Gastrocnemius medialis (tissue), 4 donors: ENCODE results near the gene PPP2R2C. TPM values are rescaled to one million over a fixed set of nuclear protein-coding genes. Genes with fewer than 3 reads are reported as not detected.

Source experiments
- ATAC-seq, 2 donors: fragments of 150-250 bp; one replicate each; pipeline ENCODE4 v1.9.1; 2016
- DNase-seq, 2 donors: peaks; one replicate each; pipeline ENCODE4 v3.0.0-alpha.2; 2019
- H3K27ac ChIP-seq, 4 donors: fragments of 200-600 bp; sonication (generic); 1 replicate in 1 of 4; 2 replicates in 3 of 4; pipeline ENCODE4 v1.5.1; 2016 to 2018; ENCODE audit warnings: mild to moderate bottlenecking in 2 of 4, moderate library complexity in 1 of 4
- H3K27me3 ChIP-seq, 3 donors: fragments of 200-600 bp; sonication (generic) in 2 of 3; 1 replicate in 1 of 3; 2 replicates in 2 of 3; pipeline versions ENCODE4 v1.5.1 to v1.6.0; 2016 to 2019; ENCODE audit warnings: mild to moderate bottlenecking in 1 of 3, moderate library complexity in 1 of 3
- H3K36me3 ChIP-seq, 2 donors: fragments of 200-600 bp; sonication (generic) in 1 of 2; one replicate each; pipeline ENCODE4 v1.5.1; 2017 to 2018
- H3K4me1 ChIP-seq, 2 donors: fragments of 200-600 bp; sonication (generic) in 1 of 2; one replicate each; pipeline ENCODE4 v1.5.1; 2016 to 2017; ENCODE audit warnings: mild to moderate bottlenecking in 2 of 2
- H3K4me3 ChIP-seq, 4 donors: fragments of 200-600 bp; sonication (generic) in 3 of 4; 1 replicate in 1 of 4; 2 replicates in 3 of 4; pipeline ENCODE4 v1.5.1; 2016 to 2019; ENCODE audit warnings: mild to moderate bottlenecking in 2 of 4
- H3K9me3 ChIP-seq, 3 donors: fragments of 200-600 bp; sonication (generic) in 2 of 3; 1 replicate in 1 of 3; 2 replicates in 2 of 3; pipeline ENCODE4 v1.5.1; 2016 to 2019
- CTCF ChIP-seq, 5 experiments: fragments of 450-650 bp in 3 of 5; fragments of 200-600 bp in 2 of 5; sonication (generic) in 2 of 5; IDR thresholded peaks in 4 of 5; conservative IDR thresholded peaks in 1 of 5; 1 replicate in 4 of 5; 2 replicates in 1 of 5; pipeline ENCODE4 v1.5.1; 2016 to 2019; ENCODE audit warnings: antibody characterized with exemption in 5 of 5, mild to moderate bottlenecking in 3 of 5, moderate library complexity in 3 of 5
- POLR2A ChIP-seq, 2 donors: fragments of 450-650 bp; IDR thresholded peaks; one replicate each; pipeline ENCODE4 v1.6.1; 2017; ENCODE audit warnings: antibody characterized with exemption in 2 of 2, mild to moderate bottlenecking in 2 of 2, moderate library complexity in 2 of 2
- in situ Hi-C, 4 donors: fragments of 200-750 bp; cut with MboI; loops; one replicate each; pipeline versions ENCODE4 v1.15.0 to v1.8.0; 2017; ENCODE audit warnings: low sequenced_read_pairs in 4 of 4
- intact Hi-C: fragments of 100-400 bp; cut with DNase I; formaldehyde crosslinking; loops from one replicate; pipeline ENCODE4 v1.15.1; 2023; ENCODE audit warnings: low total_unique reads
- total RNA-seq, 4 donors: library from RNA; depleted of rRNA; stranded (reverse); fragments of >200 nt; gene quantifications; one replicate each; pipeline versions ENCODE4 v1.1.0 to v1.2.3, GENCODE V29; 2016

PPP2R2C gene
- total RNA-seq, 4 donors from 2014 or later, result 0.44 to 2.7 (median 0.62) TPM

GRCh38 chr4:6352031-6352692 is 120.3 kb downstream of the PPP2R2C start:
- TF ChIP-seq POLR2A (IDR thresholded peaks at IDR 0.05), result no peak
- no peak for TF ChIP-seq CTCF (IDR thresholded peaks at IDR 0.05 in 4 of 5, conservative IDR thresholded peaks at IDR 0.05 in 1 of 5)
- H3K4me3 ChIP-seq, result no peak overlapping the region
- in situ Hi-C loops, result no loop called here
- no peak for DNase-seq
- no peaks in the 10 kb centered on the region for H3K4me1 ChIP-seq
- intact Hi-C loops, result no loop called here
- H3K9me3 ChIP-seq, result no peaks in the 10 kb centered on the region
- H3K36me3 ChIP-seq, result no peaks in the 10 kb centered on the region
- ATAC-seq, result no peak
- no peak overlapping the region for H3K27ac ChIP-seq
- H3K27me3 ChIP-seq, result peaks cover 10 to 21% (median 12%) of the 10 kb centered on the region in 3 donors

- Histone ChIP-seq H3K4me3 (no peak overlapping the region), H3K36me3 (no peaks in the 10 kb centered on the region), H3K27me3 (peaks cover 12 to 24% (median 15%) of the 10 kb centered on the region in 3 donors), H3K9me3 (no peaks in the 10 kb centered on the region), H3K27ac (no peak overlapping the region), H3K4me1 (no peaks in the 10 kb centered on the region)
- TF ChIP-seq POLR2A (IDR thresholded peaks at IDR 0.05) (no peak), CTCF (IDR thresholded peaks at IDR 0.05 in 4 of 5, conservative IDR thresholded peaks at IDR 0.05 in 1 of 5) (no peak)
- in situ Hi-C loops (no loop called here), intact Hi-C loops (no loop called here)
- DNase-seq (no peak), ATAC-seq (no peak)
Observed at GRCh38 chr4:6351246-6352000, 121.0 kb downstream of the PPP2R2C start.

- Histone ChIP-seq H3K4me3 (no peak overlapping the region), H3K27ac (no peak overlapping the region), H3K27me3 (peaks cover 12 to 24% (median 15%) of the 10 kb centered on the region in 3 donors), H3K36me3 (no peaks in the 10 kb centered on the region), H3K9me3 (no peaks in the 10 kb centered on the region), H3K4me1 (no peaks in the 10 kb centered on the region)
- no peak for TF ChIP-seq CTCF (IDR thresholded peaks at IDR 0.05 in 4 of 5, conservative IDR thresholded peaks at IDR 0.05 in 1 of 5)
- no peak for TF ChIP-seq POLR2A (IDR thresholded peaks at IDR 0.05)
- intact Hi-C loops, result no loop called here
- ATAC-seq (no peak), DNase-seq (no peak)
- in situ Hi-C loops, result no loop called here
Observed at GRCh38 chr4:6350646-6351045, 121.8 kb downstream of the PPP2R2C start.

GRCh38 chr4:6349896-6350603 is 122.4 kb downstream of the PPP2R2C start:
- H3K27ac ChIP-seq, result no peak overlapping the region
- intact Hi-C loops, result no loop called here
- DNase-seq, result no peak
- TF ChIP-seq POLR2A (IDR thresholded peaks at IDR 0.05), result no peak
- no peak for TF ChIP-seq CTCF (IDR thresholded peaks at IDR 0.05 in 4 of 5, conservative IDR thresholded peaks at IDR 0.05 in 1 of 5)
- H3K36me3 ChIP-seq, result no peaks in the 10 kb centered on the region
- H3K4me3 ChIP-seq, result no peak overlapping the region
- ATAC-seq, result no peak
- no peaks in the 10 kb centered on the region for H3K4me1 ChIP-seq
- H3K9me3 ChIP-seq, result no peaks in the 10 kb centered on the region
- H3K27me3 ChIP-seq, result peaks cover 12 to 24% (median 15%) of the 10 kb centered on the region in 3 donors
- in situ Hi-C loops, result no loop called here
